ENCODE results near the gene CTTNBP2.

CTTNBP2 gene

DNA sequence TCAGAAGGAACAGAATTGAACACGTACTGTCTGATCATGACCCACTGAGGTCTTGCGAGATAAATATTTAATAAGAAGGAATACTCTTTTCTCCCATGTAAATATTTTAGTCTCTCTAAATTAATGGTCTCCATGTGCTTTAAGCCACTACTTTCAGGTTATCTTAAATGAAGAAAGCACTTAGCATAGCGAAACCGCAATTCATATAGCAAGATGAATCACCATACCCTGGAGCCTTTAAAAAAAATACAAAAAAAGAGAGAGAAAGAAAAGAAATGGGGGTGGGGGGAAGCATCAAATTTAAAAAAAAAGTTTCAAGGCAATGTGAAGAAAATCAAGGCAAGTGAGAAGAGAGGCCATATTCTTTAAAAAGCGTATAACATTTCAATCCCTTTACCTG lies 82.5 kb downstream of the CTTNBP2 start:
- no peak for DNase-seq

- no peak for DNase-seq
These were observed 83.0 kb downstream of the CTTNBP2 start for GRCh38 chr7:117790251-117790650.

- no peak for DNase-seq
These were observed 87.8 kb downstream of the CTTNBP2 start for GRCh38 chr7:117785431-117785830.

DNA sequence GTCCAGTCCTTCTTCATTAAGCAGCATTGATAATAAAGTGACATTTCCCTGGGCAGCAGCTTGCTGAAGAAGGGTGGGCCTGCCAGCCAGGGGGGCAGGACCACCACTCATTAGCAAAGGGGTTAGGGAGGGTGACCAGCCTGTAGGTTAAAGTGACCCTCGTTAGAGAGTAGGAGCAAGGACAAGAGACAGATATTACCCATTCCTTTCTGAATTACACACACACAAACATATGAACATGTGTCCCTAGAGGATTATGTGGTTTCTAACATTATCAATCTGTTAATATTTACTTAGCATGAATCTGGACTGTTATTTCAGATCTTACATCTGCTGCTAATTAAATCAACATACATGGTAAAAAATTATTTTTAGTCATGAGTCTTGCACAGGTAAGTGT lies 88.9 kb downstream of the CTTNBP2 start:
- no peak for DNase-seq

- DNase-seq, result no peak
These were observed 90.5 kb downstream of the CTTNBP2 start for GRCh38 chr7:117782761-117783160.

DNA sequence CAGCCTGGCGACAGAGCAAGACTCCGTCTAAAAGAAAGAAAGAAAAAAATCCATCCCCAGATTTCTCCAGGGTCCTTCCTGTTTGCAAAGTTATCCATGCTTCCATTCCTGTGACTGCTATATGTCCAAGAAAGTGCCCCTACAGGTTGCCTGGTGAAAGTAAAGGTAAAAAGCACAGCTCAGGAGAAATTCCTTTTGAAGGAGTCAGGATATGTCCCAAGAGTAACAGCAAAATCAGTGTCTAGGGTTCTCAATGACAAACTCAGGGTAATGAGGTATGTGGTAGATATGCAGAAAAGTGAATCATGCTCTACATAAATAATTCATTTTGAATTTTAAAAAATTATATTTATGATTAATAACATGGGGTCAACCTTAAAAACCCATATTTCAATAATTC lies 91.5 kb downstream of the CTTNBP2 start:
- DNase-seq, result no peak

GRCh38 chr7:117780832-117781231 lies 92.4 kb downstream of the CTTNBP2 start:
- DNase-seq, result no peak

DNA sequence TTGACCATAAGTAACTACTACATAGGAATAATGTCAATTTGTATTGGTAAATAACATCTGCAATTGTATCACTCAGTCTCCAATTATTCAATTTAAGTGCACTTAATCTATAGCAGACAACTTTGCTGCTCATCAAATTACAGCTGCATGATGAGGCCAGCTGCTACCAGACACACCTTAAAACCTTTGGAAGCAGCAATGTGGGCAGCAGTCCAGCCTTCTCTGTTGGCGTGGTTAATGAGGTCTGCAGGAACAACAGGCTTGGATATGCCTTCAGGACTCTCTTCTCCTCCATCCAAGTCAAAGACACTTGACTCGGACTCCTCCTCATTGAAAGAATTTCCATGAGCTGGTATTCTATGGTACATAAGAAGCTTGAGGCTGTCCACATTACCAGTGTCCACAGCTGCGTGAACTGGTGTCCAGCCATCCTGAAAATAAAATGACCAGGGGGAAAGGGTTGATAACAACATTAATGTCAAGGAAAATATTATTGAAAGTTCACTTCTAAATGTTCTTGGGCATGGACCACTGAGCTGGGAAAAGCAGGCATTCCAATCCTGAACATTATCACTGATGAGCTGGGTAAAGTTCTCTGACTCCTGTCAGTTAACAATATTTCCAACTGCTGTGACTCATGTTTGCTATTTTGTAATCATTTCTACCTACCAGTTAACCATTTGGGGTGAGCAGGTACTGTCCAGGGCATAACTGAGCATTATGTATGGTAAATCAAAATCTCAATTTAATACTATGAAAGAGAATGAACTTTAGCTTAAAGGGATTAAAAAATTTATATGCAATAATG lies 95.7 kb downstream of the CTTNBP2 start:
- DNase-seq, result no peak

- DNase-seq, result no peak
These were observed 97.0 kb downstream of the CTTNBP2 start for GRCh38 chr7:117776224-117776623.

DNA sequence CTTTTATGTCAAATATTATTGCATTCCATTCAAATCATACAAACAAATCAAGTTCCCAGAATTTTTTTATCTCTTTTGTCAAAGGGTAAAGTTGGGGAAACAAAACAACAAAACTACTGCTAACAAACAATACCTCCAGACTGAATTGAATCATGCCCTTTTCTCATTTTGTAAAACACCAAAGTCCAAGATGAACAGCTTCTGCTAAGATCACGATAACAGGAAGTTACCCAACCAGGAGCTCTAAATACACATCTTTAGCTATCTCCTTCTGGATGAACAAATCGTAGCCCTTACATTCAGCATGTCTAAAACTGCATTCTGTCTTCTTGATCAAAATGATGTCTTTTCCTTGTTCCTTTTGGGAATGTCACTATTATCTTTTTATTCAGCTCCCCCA lies 97.4 kb downstream of the CTTNBP2 start:
- DNase-seq, result no peak

DNA sequence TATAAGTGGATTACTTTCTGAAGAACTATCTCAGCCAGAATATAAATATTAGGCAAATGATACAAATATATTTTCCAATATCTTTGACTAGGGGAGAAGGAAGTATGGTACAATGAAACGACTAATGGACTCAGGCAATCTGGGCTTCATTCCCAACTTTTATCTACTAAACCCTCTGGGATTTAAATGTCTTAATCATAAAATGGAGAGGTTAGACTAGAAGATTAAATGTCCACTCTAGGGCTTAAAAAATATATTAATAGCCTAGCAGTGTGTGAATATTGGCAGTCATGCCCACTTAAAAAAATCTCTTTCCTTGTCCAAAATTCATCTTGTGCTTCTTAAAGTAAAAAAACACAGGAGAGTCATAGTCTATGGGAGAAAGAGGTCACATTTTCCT lies 98.3 kb downstream of the CTTNBP2 start:
- no peak for DNase-seq

DNA sequence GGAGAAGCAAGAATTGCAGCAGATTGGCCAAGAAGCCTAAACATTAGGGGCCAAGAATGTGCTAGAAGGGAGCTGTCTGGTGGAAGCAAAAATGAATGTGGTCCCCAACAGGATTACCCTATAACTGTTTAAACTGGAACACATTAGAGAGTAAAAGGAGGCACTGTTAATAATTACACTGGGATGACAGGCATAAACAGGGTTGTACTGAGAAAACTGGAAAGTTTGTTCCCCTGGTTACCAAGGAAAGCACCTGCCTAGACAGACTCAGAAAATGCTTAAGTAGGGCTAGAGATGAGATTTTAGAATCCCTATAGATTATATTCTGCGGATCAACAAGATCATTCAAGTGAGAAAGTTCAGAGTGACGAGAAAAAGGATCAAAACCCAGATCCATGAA lies 100.8 kb downstream of the CTTNBP2 start:
- no peak for DNase-seq

DNA sequence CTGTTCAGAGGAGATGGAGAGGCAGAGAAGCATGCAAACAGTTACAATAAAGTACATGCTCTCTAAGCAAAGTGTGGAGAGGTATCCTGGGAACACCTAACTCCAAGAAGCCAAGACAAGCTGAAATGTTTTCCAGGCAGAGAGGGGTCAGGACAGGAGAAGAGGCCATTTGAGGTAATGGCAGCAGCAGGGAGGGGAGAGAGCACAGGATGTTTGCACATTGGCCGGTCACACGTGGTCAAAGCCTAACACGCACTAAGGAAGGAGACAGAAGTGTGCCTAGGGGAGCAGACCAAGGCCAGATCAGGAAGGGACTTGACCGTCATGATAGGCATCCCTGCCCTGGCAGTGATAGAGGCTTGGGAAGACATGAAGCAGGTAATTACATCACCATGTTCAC lies 101.5 kb downstream of the CTTNBP2 start:
- DNase-seq, result no peak

GRCh38 chr7:117769085-117769484 lies 104.2 kb downstream of the CTTNBP2 start:
- DNase-seq, result no peak

- no peak for DNase-seq
These were observed 105.3 kb downstream of the CTTNBP2 start for GRCh38 chr7:117767951-117768350.

- DNase-seq, result no peak
These were observed 106.3 kb downstream of the CTTNBP2 start for GRCh38 chr7:117766913-117767312.

- no peak for DNase-seq
These were observed 109.2 kb downstream of the CTTNBP2 start for GRCh38 chr7:117764031-117764430.

DNA sequence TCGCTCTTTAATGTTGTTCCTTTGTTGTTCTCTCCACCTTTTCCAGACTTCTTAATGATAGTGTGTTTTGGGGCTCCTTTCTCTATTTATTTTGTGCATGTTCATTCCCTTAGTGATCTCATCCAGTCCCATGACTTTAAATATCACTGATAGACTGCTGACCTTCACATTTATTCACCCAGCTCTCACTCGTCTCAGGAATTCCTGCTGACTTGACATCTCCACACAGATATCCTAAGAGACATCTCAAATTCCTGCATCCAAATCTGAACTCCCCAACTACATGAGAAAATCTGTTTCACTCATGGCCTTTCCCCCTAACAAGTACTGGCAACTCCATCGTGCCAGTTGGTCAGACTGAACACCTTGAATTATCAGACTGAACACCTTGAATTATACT lies 111.2 kb downstream of the CTTNBP2 start:
- DNase-seq, result no peak

DNA sequence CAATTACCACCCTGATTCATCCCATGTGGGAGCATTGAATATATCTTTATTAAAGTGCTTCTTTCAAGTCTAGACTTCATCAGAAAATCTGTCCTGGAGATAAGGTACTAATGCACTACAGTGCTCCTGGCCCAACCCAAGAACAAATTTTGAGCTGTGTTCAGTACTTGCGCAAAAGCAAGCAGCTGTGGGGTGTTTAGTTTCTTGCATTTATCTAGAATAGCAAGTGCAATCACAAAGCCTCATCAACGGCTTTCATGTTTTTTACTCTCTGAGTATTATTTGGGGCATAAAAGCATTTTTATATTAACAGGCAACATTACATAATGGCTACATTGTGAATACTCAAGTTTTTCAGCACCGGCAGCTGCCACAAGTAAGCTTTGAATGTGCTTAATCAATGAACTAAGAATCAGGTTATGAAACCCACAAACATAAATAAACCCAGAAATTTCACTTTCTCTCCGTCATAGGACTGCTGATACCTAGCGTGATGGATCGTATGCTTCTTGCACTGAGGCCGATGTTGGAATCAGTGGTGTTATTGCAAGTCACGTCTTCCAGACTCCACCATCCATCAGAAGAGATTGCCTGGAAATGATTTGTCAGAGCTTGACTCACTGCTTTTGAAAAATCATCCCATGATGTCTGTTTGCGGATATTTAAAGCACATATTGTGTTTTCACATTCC lies 113.1 kb downstream of the CTTNBP2 start:
- no peak for DNase-seq

DNA sequence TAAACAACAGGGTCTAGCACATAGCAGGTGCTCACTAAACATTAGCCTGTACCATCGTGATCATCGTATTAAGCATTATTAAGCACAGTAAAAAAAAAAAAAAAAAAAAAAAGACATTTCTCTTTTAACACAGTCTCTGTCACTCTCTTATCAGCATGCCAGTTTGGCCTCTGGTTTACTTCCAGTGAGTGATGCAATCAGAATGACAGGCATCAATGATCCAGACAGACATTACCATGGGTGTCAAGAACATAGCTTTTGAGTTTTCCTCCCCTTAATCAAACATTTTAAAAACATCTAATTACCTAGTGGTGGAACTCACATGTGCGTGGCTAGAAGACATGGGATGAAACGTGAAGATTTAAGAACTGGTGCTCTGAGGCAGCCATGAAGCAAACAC lies 115.8 kb downstream of the CTTNBP2 start:
- no peak for DNase-seq

- DNase-seq, result no peak
These were observed 116.6 kb downstream of the CTTNBP2 start for GRCh38 chr7:117756586-117757085.

DNA sequence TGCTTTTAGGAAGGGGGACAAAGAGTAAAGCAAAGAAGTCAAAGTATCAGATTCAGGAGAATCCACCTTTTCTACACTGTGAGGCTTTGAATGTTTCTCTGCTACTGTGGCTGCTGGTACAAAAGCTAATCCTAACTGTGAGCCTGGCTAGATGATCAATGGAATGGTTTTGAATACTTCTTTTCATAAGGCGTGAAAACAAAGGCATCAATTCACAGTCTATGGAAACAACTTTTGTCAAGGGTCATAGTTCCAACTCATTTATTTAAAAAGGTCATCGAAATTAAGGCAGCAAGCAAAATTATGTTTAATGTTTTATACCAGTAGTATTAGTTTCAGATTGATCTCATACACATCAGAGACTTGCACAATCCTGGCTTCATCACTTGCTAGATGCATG lies 118.1 kb downstream of the CTTNBP2 start:
- no peak for DNase-seq

- DNase-seq, result no peak
These were observed 121.5 kb downstream of the CTTNBP2 start for GRCh38 chr7:117751775-117752174.

Measured in right kidney (tissue), 1 donor.